ENCODE data around the gene ZDHHC11B.
"Not testable (repeated sequence)": the region's sequence is repeated elsewhere in the genome, so short reads cannot be mapped to it uniquely, and the experiment has no call there.

ZDHHC11B gene

DNA sequence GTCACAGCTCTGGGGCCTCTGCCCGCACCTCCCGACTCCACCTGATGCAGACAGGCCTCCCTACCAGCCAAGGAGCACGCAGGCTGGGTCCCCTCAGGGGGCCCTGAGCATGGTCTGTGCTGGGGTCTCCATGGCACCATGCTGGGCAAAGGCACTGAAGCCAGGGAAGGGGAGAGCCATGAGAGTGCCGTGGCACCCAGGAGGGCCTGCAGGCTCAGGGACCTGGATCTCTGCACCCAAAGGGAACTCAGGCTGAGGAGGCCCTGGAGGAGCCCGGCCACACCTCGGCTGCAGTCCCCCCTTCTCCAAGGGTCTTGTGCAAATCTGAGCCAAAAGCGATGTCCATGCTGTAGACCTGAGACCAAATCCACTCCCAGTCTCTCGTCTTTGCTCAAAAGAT, 32.5 kb downstream of the ZDHHC11B start:
- DNase-seq = not testable (repeated sequence)

DNA sequence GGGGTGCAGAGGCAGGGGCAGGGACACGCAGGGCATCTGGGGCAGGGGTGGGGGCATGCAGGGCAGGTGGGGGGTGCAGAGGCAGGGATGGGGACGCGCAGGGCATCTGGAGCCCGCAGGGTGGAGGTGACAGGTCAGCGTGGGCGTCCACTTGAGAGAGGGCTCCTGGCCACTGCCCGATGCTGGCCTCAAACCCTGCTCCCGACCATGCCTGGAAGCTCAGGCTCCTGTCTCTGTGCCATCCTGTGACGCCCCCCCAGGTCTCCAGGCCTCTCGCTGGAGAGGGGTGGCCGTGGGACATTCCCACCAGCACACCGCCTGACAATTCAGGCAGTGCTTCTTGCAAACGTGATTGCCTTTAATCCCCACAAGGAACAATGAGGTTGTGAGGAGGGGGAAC, 33.0 kb downstream of the ZDHHC11B start:
- DNase-seq = no peak

DNA sequence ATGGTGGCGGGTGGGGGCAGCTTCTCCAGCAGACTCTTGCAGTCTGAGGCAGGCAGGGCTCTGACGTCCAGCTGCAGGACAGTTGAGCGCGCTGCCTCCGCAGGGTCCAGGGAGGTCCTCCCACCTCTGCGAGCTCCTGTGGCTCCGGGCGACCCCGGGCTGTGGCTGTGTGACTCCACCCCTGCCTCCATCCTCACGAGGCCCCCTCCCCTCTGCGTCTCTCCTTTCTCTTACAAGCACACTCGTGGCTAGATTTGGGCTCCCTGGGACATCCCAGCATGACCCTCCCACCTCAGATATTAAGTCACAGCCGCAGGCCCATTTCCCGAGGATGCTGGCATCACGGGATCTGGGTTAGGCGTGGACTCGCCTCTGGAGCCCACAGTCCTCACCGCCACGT, 34.3 kb downstream of the ZDHHC11B start:
- DNase-seq = not testable (repeated sequence)

DNA sequence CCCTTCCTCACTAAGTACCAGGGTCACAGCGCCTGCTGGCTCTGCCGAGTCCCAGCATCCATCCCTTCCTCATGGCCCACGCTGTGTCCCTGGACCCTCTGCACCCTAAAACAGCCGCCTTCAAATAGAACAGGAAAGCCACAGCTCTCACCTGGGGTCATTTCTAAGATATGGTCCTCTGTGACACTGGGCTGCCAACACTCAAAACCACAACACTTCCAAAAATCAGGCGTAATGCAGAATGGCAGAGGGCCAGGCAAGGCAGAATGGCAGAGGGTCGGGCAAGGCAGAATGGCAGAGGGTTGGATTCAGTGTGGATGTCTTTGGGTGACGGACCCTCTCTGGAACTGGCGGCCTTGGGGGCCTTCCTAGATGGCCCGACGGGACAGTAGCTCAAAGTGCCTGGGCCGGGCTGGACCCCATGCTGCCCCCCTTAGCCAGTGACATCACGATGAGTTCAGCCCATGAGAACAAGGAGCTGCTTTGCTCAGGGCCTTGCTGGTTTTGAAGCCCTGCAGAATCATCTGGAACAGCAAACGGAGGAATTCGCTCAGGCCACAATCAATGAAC, 35.3 kb downstream of the ZDHHC11B start:
- no peak for DNase-seq

DNA sequence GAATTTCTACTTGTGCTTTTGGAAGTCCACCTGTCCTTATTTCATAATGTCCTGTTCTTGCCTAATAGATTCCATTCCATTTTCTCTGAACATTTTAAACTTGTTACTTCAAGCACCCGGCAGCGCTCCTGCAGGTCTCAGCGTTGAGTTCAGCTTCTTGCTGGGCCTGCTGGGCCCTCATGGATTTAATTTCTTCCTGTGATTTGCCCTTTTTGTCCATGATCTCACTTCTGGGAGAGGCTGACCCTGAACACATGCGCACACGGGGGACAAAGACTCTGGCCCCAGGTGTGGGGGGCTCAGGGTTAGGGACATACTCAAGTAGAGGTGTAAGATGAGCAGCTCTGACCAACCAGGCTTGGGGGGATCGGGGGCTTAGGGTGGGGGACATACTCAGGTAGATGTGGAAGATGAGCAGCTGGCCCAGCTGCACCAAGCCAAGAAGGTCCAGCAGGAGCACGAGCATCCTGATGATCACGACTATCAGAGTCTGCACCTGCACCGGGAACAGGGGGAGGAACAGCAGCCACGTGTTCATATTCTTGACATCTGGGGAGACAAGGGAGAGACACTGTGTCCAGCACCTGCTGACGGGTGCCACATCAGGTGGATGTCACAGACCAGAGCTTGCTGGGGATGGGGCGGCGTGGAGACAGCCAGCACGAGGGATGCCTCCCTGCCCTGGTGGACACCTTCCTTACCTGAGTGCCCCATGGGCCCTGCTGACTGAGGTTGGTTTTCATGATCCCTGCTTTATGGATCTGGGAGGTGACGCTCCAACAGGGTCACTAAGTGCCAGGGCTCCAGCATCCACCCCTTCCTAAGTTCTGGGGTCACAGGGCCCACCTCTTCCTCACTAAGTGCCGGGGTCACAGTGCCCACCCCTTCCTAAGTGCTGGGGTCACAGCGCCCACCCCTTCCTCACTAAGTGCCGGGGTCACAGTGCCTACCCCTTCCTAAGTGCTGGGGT, 36.2 kb downstream of the ZDHHC11B start:
- DNase-seq = not testable (repeated sequence)

DNA sequence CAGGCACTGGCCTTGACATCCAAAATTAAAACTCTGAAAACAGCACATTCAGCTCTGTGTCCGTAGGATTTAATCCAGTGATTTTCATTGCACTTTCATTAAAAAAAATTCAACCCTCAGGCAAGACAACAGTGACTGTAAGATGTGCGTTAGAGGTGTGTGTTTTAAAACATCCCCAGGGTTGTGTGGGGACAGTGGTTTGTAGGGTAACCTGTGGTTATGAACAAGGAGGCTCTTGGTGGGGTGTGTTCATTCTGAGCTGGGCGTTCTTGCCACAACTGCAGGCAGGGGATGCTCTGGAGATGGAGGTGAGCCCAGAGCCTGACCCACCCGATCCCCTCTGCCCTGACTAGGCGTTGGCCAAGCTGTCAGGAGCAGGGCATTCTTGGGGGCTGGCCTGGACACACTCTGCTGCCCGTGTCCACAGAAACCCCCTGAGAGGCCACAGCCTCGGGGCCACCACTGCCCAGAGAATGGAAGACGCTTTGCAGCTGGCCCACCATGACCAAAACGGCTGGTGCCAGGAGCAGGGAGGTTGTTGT, 37.2 kb downstream of the ZDHHC11B start:
- DNase-seq = not testable (repeated sequence)

DNA sequence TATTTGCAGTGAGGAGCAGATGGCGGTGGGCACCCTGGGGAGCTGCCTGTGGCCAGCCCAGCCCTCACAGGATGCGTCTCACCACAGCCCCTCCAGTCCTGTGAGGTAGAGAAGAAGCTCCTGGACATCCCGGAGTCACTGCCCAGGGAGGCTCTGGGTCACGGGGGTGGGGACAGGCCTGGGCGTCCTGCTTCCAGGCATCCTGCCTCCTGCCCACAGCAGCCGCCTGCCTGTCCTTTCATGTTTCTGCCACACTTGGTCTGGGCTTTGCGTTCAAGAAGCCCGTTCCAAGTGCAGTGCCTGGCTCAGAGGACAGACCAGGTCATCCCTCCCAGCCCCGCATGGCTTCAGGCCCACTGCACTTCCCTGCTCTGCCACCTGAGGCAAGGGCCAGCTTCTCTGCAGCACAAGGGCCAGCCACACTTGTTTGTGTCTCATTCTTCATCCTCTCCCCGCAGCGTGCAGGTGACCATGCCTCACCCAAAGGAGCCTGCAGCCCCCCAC, 38.2 kb downstream of the ZDHHC11B start:
- no peak for DNase-seq

DNA sequence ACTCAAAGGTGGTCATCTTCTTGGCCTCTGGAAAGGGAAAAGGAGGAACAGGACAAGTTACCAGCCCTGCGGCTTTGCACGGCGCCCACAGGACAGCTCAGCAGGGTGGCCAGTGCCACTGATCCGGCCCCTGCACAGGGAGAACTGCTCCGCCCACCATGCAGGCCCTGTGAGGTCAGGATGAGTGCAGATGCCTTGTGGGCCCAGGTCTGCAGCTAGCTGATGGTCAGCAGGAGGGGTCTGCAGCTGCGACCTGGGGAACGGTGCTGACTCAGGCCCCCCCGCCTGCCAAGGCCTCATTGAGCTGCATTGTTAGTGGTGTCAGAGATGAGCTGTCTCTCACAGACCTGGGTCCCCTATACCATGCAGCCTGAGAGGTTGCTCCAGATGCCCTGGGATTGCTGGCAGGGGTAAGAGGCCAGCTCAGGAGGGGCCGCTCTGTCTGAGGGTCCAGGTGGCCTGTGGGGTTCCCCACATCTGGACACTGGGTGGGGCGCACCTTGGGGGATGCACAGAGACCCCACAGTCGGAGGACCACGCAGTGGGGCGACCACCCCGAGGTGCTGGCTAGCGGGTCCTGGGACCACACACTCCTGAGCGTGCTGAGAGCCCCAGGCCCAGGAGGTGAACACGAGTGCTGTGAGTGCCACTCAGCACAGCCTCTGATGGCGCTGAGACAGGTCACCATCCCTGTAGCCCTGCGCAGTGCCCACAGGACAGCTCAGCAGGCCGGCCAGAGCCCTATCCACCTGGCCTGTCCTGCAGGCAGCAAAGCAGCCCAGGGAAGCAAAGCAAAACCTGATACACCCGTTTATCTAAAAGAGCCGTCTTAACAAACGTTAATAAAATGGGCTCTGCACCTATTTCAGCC, 39.0 kb downstream of the ZDHHC11B start:
- DNase-seq = not testable (repeated sequence)

DNA sequence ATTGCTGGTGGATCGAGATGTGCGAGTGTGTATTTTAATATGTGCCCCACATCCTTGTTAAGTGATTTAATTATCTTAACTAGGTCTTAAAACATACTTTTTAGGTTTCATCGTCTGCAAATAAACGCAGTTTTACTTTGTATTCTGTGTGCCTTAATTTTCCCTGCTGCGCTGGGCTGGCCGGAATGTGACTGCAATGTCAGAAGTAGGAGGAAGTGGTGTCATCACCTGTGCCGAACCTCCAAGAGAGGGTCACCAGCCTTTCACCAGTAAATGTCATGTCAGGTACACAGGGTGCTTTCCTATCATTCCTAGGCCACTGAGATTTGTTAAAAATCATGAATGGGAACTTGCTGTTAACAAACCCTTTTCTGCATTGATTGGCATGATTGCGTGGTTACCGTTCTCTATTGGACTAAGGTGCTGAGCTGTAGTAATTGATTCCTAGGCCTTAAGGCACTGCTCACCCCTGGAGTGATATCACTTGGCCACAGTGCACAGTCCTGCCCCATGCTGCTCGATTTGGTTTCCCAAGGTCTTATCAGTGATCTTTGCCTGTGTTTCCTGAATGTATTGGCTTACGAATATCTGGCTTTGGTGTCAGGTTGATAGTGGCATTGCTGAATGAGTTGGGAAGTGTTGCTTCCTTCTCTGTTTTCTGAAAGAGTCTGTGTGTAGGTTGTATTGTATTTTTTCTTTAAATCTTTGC, 40.7 kb downstream of the ZDHHC11B start:
- not testable (repeated sequence) for DNase-seq

- DNase-seq = not testable (repeated sequence)
These were observed 42.3 kb downstream of the ZDHHC11B start for GRCh38 chr5:742276-742675.

DNA sequence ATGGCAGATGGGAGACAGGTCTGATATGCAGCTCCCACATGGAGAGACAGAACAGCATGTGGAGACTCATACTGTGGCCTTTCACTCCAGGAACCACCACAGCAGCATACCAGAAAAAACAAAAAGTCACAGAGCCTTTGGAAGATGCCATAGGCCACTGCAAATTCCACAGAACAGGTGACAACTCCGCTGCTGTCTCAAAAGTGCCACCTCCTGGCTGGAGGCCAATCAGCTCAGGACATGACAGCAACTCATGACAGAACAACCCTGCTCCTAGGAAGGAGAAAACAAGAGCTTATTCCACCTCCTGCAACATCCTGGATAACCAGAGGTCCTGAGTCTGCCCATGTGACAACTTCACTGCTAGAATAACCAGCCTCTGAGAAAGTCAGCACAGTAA, 50.4 kb downstream of the ZDHHC11B start:
- not testable (repeated sequence) for DNase-seq

- not testable (repeated sequence) for DNase-seq
These were observed 51.6 kb downstream of the ZDHHC11B start for GRCh38 chr5:732754-733454.

DNA sequence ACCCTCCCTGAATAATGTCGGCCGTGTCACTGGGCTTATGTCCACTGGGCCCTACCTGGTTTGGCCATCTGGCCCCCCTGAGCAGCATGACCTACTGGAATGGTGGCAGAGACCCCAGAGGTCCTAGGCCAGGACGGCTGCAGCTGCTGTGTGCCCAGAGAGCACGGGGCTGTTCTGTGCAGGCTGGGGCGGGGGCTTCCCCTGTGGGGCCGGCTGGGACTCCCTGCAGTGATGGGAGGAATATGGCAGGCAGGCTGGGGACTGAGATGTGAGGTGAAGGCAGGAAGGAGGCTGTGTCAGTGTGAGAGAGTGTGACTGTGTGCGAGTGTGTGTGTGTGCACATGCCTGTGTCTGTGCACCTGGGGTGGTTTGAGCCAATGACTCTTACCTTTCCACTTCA, 55.3 kb downstream of the ZDHHC11B start:
- not testable (repeated sequence) for DNase-seq

- DNase-seq = not testable (repeated sequence)
These were observed 57.4 kb downstream of the ZDHHC11B start for GRCh38 chr5:727087-727486.

- DNase-seq = not testable (repeated sequence)
These were observed 60.7 kb downstream of the ZDHHC11B start for GRCh38 chr5:723865-724264.

GRCh38 chr5:723309-723708, 61.2 kb downstream of the ZDHHC11B start:
- DNase-seq = not testable (repeated sequence)

DNA sequence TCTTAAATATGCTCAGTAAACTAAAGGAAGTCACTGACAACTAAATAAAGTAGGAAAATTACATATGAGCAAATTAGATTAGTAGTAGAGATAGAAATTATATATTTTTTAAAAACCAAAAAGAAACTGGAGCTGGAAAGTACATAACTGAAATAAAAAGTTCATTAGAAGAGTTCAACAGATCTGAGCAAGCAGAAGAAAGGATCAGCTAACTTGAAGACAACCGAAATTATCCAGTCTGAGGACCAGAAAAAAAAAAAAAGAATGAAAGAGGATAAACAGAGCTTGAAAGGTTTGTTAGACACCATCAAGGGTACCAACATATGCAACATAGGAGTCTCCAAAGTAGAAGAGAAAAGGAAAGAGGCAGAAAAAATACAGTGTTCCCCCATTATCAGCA, 65.2 kb downstream of the ZDHHC11B start:
- not testable (repeated sequence) for DNase-seq

GRCh38 chr5:717143-717542, 67.4 kb downstream of the ZDHHC11B start:
- no peak for DNase-seq

- not testable (repeated sequence) for DNase-seq
These were observed 67.8 kb downstream of the ZDHHC11B start for GRCh38 chr5:716740-717139.

DNA sequence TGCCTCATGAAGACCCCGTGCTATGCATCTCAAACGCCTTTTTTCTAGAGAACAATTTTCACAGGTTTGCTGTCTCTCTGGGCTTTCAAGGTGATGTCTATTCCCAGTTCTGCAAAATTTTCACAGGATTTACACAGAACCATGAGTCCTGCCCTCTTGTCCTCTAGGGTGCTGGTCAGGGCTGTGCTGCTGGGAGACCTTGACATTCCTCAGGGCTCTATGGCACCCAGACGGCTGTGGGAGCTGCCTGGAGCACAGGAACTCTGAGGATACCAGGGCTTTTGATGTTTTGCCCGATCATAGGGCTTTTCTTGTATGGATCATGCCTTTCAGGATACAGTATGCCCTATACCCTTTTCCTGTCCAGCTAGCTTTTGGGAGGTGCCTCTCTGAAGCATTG, 68.9 kb downstream of the ZDHHC11B start:
- not testable (repeated sequence) for DNase-seq

All from Kasumi-1 (cell line).